NCI-H1048 (cell line): ENCODE data around the gene ZNF428.

ENCODE experiments used
- DNase-seq: peaks from one replicate; lab custom pipeline; 2025; lab: John Stamatoyannopoulos, UW

ZNF428 gene

GRCh38 chr19:43562226-43562697, 57.2 kb downstream of the ZNF428 start:
- DNase-seq: no peak

- no peak for DNase-seq
Observed at GRCh38 chr19:43561139-43561970, 58.1 kb downstream of the ZNF428 start.

GRCh38 chr19:43560687-43561086, 58.7 kb downstream of the ZNF428 start:
- no peak for DNase-seq
